SKM-1 (cell line): ENCODE measurements around the gene CIC.
A peak's percentile ranks its signal among the peaks of the same experiment; 100 is the strongest.

Experiments
- DNase-seq: peaks from one replicate; lab custom pipeline; 2025; ENCODE audit not compliant: unreplicated experiment; lab: John Stamatoyannopoulos, UW

CIC gene

DNA sequence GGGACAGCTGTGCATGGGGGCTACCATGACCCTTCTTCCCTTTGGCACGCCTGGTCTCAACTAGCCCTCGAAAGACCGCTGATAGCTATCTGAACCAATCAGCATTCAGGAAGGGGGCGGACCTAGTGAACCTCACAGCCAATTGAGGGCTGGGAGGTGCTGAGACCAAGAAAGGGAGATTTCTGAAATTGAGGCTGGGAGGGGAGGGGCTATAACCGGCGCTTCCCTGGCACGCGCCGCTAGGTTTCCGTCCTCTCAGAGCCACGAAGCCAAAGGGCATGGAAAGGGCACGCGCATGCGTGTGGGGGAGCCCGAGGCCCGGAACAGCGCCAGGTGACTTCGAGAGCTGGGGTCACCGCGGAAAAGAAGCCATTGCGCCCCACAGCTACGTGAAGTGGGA lies 37.6 kb downstream of the CIC start:
- no peak for DNase-seq

DNA sequence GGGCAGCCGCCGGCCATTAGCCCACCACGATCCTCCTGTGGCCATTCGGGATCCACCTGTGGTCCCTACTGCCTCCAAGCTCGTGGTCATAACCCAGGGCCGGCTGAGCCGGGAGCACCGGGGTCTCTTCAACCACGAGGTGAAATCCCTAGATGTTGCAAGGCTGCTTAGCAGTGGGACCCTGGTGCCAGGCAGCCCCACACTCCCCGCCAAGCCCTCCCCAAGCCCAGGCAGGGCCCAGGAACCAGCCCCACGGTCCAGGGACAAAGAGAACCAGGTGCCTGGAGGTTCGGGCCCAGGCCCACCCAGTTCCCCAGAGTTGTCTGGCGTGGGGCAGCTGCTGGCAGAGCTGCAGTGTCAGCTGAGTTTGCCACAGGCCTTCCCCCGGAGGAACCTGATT lies 40.6 kb downstream of the CIC start:
- DNase-seq: no peak

DNA sequence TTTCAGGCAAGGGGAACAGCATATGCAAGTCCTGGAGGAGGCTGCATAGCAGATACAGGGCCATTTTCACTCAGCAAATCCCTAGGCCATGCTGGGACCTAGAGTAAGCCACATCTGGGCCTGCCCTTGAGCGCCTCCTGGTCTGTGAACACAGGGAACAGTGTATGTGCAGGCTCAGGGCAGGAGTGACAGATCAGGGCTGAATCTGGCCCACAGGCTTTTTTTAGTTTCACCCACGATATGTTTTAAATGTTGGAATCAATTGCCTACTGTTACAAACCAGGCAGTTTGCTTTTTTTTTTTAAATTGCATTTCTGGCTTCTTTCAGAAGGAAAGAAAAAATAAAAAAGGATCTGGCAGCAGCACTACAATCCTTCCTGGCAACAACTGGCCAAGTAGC lies 42.6 kb downstream of the CIC start:
- no peak for DNase-seq

DNA sequence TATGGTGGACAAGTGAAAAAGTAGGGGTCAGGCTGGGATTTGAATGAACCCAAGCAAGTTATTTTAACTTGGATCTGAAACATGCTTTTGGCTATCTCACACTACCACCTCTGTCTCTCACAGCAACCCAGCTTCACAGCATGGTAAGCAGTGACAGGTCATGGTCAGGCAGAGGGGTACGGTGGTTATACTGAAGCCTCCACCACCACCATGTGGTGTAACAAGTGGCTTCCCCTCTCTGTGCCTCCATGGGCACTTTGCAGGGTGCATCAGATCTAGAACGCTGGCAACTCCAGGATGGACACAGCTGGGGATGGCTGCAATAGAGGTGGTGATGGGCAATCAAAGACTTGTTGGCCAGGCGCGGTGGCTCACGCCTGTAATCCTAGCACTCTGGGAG lies 43.3 kb downstream of the CIC start:
- DNase-seq: no peak

DNA sequence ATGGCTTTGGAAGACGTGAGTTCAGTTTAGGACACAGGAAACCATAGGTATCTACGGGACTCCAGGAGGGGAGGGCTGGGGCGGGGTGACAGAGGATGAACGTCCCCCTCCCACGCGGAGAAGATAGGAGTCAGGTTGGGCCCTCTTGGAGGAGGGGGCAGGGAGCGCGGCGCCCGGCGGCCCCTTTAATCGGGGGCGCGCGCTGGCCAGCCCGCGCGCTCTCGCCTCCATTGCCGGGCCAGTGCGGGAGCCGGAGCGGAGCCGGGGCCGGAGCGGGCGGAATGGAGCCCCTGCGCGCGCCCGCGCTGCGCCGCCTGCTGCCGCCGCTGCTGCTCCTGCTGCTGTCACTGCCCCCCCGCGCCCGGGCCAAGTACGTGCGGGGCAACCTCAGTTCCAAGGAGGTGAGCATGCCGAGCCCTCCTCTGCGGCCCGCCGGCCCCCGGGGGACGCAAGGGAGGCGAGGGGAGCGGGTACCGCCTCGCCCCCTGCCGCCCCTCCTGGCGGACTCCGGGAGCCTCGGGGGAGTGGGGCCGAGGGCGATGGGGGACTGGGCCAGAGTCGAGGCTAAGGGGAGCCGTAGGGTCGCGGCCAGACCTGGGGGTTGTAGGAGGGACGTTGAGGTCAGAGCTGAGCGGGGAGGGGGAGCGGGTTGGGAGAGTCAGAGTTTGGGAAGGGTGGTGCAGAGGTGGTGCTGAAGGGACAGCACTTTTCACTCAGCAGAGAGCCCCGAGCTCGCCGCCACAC lies 44.2 kb downstream of the CIC start, which contains the start of gene TMEM145:
TSS of gene TMEM145 (plus strand) at position 214 of the 744 bp plus-strand sequence. CDS start at position 282, 68 bp downstream.
- no peak for DNase-seq

DNA sequence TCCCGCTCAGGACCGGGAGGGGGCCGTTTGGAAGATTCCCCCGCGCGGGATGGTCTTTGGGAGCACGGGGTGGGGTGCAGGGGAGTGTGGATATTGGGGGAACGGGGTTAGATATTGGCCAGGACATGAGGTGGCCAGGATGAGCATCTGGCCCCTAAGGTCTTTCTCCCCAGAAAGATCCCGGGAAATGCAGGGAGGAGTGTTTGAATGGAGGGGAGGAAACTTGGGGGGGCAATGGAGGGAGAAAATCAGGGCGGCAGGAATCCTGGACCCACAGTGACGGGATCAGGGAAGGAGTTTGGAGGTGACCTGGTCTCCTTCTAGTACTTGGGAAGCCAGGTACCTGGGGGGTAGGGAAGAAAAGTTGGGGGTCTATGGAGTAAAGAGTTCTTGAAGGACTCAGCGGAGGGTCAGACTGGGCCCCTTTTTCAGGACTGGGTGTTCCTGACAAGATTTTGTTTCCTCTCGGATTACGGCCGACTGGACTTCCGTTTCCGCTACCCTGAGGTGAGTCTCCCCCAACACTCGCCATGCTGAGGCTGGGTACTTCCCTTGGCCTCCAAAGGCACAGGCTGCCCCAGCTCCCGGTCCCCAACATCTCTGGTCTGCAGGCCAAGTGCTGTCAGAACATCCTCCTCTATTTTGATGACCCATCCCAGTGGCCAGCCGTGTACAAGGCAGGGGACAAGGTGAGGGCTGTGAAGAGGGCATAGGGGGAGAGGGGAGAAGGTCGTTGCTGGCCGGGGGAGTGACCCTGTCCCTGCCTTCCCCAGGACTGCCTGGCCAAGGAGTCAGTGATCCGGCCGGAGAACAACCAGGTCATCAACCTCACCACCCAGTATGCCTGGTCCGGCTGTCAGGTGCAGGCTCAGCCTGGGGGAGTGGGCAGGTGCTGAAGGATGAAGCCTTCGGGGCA lies 45.0 kb downstream of the CIC start:
- DNase-seq: no peak

DNA sequence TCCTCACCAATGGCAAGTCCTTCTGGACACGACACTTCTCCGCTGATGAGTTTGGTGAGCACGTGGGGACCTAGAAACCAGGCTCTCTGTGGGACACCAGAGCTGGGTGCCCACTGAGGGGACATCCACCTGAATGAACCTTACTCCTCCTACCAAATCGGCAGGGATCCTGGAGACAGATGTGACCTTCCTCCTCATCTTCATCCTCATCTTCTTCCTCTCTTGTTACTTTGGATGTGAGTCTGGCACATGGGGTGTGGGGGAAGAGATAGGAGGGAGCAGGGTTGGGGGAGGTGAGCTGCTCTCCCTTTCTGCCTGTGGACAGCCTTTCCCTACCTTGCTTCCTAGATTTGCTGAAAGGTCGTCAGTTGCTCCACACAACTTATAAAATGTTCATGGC lies 46.0 kb downstream of the CIC start:
- DNase-seq: no peak

DNA sequence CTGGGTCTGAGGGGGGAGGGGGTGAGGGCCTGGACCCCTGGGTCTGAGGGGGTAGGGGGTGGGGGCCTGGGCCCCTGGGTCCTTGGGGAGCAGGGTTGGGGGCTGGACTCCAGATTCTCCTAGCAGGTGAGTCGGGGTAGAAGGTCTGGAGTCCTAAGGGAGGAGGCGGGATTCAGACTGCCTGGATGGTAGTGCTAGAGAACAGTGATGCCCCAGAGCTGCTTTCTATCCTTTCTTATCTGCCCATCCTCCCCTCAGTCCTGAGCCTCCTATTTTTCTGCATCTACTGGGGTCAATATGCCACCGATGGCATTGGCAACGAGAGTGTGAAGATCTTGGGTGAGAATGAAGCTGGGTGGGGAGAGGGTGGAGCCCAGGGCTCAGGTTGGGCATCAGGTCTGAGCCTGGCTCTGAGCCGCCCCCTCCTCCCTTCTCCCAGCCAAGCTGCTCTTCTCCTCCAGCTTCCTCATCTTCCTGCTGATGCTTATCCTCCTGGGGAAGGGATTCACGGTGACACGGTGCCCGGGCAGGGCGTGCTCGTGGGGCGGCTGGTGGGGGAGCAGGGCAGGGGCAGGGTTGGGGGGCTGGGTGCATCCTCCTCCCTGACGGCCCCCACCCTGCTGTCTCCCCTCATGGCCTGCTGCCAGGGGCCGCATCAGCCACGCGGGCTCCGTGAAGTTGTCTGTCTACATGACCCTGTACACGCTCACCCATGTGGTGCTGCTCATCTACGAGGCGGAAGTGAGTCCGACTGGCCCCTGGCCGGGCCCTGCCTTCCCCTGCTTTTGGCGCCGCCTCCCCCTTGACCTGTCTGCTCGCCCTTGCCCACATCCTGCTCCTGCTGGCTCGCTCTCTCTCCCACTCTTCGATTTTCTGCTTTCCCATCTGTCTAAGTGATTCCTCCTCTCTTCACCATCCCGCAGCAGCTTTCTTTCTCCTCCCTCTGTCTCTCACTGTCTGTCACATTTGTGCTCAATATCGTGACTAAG lies 47.5 kb downstream of the CIC start:
- no peak for DNase-seq

DNA sequence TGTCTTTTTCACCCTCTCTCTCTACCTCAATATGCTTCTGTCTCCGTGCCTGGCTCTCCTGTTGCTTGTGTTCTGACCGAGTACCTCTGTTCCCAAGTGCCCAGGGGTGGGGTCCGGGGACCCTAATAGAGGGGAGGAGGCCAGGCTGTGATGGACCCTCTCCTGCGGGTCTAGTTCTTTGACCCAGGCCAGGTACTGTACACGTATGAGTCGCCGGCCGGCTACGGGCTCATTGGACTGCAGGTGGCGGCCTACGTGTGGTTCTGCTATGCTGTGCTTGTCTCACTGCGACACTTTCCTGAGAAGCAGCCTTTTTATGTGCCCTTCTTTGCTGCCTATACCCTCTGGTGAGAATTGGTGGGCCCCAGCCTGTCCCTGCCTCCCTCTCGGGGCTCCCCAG lies 48.5 kb downstream of the CIC start:
- DNase-seq: no peak

DNA sequence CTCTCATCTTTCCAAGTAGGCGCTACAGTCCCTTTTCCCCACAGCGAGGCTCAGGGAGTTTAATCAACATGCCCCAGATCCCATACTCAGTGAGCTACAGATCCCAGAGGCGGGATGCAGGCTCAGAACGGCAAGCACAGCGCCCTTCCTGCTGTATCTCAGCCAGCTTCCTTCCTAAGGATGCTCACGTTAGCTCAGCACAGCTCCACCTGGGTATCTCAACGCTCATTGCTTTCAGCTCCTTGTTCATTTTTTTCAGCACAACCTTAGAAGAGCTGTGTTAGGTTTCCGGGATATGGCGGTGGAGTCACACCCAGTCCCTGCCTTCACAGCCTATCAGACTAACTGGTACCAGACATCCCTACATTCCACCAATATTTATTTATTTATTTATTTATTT lies 53.3 kb downstream of the CIC start:
- DNase-seq: no peak

DNA sequence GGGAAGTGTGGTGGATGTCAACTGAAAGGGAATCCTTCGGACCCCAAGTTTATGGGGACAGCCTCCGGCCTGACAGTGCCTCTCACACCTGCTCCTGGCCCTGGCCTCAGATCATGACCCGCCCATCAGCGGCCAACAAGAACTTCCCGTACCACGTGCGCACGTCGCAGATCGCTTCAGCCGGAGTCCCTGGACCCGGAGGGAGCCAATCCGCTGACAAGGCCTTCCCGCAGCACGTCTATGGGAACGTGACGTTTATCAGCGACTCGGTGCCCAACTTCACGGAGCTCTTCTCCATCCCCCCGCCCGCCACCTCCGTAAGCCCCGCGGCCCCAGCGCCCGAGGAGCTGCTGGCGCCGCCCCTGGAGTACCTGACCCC lies 54.4 kb downstream of the CIC start:
- no peak for DNase-seq

DNA sequence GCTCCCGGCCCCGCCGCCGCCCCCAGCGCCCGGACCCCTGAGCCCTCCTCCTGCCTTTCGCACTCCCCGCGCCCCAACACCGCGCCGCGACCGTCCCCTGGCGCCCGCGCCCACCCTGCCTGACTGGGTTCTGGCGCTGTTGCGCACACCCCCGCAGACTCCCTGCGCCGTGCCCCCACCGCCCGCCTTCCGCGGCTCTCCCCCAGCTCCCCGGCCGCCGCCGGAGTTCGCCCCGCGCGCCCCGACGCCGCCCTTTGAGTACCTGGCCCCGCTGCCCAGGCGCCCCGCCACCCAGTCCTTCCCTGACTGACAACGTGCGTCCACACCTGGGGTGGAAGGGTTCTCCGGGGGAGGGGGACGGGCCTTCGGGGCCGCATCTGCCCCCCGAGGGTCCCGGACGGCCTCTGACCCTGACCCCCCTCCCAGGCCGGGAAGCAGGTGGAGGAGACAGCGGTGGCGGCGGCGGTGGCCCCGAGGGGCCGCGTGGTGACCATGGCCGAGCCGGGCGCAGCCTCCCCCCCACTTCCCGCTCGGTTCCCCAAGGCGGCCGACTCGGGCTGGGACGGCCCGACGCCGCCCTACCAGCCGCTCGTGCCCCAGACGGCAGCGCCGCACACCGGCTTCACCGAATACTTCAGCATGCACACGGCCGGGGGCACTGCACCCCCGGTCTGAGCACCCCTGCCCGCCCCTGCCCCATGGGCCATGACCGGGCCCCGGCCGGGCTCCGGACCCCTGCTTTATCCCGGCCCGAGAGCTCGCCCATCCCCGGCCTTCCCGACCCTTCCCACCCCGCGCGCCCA lies 55.0 kb downstream of the CIC start:
- no peak for DNase-seq

DNA sequence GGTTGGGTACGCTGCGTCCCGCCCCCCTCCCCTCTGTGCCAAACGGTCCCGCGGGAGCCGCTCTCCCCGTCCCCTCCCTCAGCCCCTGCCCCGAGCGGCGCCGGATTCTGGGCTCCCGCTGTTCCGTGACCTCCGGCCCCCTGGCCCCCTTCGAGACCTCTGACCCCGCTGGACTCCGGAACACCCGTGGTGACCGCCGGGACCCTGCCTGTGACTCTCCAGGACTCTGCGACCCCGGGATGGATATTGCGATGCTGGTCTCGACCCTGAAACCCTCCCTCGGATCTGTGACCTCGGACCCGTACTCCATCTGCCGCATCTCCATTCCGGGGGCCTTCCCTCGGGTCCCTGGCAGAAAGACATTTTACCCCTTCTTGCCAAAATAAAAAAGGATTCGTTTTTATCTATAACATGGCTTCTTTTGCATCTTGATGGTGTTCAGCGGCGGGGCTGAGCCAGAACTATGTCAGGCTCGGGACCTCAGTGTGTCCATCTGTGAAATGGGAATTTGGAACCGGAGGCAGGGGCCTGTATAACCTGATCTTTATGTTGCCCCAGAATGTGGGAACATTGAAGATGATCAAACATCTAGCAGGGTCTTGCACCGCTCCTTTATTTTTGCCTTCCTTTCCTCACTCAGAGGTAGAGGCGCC lies 55.7 kb downstream of the CIC start:
- DNase-seq: no peak

DNA sequence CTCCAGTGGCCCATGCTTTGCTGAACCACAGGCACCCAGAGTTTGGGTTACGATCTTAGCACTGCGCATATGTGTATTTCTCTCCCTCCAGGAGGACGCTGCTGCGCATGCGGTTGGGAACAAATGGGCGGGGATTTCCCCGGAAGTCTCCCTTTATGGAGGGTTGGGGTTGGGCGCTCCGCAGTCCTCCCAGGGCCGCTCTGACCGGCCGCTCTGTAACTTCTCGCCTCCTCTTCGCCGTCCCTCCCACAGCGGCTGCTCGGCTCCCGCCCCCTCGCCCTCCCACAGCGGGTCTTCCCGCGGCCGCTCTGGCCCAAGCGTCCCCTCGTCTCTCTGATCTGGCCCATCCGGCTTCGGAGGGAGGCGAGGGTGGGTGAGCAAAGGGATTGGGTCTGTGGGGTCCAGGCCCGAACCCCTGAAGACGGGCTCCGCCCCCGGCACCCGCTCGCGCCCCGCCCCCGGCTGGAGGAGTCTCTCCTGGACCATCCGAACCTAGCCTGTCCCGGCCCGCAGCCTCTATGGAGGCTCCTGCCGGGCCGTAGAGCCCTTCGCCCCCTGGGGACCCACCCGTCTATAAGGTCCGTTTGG lies 56.4 kb downstream of the CIC start, which contains the start of gene MEGF8:
TSS of gene MEGF8 (plus strand) at position 328 of the 588 bp plus-strand sequence. CDS start 609 bp downstream, outside the sequence.
- peak; percentile 88 for DNase-seq

DNA sequence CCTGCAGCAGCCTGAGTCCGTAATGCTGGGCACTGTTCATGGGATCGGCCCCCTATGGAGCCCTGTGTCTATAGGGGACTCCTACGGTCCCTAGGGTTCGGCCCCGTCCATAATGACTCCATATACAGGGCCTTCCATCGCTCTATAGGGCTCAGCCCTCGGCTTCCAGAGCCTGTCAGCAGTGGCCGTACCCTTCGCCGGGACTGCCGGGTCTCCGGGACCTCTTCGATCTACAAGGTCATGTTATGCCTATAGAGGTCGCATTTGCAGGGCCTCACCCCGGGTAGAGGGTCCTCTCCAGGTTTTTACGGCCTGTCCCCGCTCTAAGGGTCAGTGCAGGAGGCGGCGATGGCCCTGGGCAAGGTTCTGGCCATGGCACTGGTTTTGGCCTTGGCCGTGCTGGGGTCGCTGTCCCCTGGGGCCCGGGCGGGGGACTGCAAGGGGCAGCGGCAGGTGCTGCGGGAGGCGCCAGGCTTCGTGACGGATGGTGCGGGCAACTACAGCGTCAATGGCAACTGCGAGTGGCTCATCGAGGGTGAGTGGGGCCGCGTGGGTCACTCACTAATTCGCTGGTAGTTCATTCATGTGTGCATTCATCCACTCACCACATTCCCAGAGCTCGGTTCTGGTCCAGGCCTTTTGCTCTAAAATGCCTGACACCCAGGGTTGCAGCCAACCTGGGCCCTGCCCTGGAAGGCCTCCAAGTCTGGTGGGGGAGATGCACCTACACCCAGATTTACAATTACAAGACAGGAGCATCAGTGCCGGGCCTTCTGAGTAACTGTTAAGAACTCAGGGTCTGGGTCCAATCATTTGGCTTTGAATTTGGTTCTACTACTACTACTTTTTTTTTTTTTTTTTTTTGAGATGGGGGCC lies 57.1 kb downstream of the CIC start:
- no peak for DNase-seq

DNA sequence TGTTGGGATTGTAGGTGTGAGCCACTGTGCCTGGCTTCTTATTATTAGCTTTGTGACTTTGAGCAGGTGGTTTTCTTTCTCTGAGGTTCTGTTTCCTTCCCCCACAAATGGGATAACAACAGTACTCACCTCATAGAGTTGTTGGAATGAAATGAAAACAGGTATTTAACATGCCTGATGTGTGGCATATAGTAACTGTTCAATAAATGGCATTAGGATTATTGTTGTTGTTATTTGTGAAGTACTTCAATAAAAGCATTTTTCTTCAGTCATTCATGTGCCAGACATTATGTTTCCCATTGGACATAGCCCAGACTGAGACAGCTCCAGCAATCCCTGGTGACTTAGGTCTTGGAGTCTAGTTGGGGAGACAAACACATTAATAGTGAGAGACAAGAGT lies 57.9 kb downstream of the CIC start:
- DNase-seq: no peak

DNA sequence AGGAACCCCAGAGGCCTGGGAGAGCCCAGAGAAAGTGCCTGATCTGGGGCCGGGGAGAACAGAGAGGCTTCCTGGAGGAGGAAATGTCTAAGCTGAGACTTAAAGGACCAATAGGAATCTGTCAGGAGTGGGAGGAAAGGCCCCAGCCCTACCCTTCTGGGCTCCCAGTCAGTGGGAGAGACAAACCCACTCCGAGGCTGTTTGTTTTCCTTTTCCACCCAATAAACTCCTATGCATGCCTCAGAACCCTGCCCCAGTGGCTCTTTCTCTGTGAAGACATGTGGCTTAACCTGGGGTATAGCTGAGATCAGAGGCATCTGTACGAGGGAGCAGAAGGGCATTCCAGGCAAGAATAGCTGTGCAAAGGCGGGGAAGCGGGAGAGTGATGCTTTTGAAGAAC lies 58.3 kb downstream of the CIC start:
- DNase-seq: no peak

DNA sequence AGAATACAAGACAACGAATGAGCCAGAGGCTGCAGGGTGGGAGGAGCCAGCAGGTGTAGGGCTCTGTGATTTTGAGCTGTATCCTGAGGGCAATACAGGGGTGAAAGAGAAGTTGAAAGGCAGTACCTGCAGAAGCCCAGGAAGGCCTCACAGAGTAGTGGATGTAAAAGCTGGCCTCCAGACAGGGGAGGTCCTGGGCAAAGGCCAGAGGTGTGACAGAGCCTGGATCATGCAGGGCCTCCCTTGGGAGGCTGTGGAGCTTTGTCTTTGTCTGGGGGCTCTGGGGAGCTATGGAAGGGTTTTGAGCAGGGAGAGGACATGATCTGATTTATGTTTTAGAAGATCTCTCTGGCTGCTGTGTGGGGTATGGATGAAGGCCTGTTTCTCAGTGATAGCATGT lies 59.1 kb downstream of the CIC start:
- DNase-seq: no peak
